ENCODE data around the gene ATG4D.

DNA sequence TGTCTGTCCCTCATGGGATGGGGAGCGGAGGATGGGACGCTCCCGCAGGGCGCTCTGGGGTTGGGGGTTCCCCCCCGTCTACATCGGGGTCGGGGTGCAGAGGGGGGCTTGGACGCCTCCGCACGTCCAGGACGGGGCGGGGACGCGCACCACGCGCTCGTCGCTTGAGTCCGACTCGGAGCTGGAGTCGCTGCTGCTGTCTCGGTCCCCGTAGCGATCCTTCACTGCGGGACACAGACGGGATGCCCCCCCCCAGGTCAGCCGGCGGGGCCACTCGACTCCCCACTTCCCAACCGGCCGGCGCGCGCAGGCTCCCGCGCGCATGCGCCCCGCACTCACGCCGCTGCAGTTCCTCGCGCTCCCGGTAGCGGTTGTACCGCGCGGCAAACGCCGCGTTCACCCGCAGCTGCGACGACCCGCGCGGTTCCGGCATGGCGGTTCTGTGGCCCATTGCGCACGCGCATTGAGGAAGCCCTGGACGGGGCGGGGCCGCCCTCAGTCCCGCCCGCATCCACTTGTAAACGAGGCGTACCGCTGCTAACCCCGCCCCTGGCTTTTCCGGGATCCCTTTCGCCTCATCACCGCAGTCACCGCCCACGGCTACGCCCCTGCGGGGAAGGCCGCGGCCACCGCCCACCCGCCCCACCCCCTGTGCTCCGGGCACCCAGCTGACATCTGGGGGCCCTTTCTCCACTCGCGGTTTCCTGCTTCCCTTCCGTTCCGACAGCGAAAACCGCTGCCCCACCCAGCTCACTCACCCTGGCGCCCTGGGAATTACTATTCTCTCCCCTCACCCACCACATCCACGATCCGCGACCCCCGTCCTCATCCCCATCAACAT is 22.1 kb downstream of the ATG4D start, which contains the start of gene KRI1:
- TF ChIP-seq, protein P1, sequence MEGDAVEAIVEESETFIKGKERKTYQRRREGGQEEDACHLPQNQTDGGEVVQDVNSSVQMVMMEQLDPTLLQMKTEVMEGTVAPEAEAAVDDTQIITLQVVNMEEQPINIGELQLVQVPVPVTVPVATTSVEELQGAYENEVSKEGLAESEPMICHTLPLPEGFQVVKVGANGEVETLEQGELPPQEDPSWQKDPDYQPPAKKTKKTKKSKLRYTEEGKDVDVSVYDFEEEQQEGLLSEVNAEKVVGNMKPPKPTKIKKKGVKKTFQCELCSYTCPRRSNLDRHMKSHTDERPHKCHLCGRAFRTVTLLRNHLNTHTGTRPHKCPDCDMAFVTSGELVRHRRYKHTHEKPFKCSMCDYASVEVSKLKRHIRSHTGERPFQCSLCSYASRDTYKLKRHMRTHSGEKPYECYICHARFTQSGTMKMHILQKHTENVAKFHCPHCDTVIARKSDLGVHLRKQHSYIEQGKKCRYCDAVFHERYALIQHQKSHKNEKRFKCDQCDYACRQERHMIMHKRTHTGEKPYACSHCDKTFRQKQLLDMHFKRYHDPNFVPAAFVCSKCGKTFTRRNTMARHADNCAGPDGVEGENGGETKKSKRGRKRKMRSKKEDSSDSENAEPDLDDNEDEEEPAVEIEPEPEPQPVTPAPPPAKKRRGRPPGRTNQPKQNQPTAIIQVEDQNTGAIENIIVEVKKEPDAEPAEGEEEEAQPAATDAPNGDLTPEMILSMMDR (IDR thresholded peaks at IDR 0.05) = peak in 6 of 12 donors; percentile 15 to 43 (median 32)
- peak in 1 of 2 donors; percentile 96 for TF ChIP-seq POLR2A (IDR thresholded peaks at IDR 0.05)
